Activated T-cell treated with anti-CD3 and anti-CD28 coated beads for 4 hours (primary cell): ENCODE results near the gene HTT.

ENCODE experiments used
- DNase-seq: peaks from one replicate; pipeline ENCODE4 v3.0.0-alpha.2; 2020

Gene HTT

DNA sequence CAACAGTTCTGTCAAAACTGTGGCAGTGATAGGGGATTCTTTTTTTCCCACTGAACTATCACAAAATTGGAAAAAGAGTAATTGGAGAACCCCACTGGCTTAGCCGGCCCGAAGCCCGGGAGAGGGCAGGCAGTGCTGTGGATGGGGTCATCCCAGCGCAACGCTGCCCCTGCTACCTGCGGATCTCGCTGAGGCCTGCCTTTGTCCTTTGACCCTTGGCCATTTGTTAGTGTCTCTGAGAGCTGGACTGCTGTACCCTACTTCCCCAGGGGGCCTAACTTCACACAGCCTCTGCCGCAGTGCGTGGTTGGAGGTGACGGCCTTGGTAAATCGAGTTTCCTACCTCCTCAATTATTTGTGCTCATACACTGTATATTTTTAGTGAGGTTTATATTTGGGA is 131.5 kb downstream of the HTT start:
- no peak for DNase-seq

DNA sequence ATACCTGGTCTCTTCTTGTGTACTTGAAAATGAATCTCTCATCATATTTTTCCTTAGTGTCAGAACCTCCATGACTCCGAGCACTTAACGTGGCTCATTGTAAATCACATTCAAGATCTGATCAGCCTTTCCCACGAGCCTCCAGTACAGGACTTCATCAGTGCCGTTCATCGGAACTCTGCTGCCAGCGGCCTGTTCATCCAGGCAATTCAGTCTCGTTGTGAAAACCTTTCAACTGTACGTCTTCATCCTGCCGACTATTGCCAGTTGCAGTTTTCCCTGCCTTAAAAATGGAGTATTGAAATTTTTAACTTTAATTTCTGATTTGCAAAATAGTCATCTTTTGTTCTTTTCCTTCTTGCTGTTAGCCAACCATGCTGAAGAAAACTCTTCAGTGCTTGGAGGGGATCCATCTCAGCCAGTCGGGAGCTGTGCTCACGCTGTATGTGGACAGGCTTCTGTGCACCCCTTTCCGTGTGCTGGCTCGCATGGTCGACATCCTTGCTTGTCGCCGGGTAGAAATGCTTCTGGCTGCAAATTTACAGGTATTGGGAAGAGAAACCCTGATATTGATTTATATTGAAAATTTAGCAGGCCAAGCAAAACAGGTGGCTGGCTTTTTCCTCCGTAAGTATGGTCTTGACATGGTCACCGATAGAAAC is 132.1 kb downstream of the HTT start:
- no peak for DNase-seq

DNA sequence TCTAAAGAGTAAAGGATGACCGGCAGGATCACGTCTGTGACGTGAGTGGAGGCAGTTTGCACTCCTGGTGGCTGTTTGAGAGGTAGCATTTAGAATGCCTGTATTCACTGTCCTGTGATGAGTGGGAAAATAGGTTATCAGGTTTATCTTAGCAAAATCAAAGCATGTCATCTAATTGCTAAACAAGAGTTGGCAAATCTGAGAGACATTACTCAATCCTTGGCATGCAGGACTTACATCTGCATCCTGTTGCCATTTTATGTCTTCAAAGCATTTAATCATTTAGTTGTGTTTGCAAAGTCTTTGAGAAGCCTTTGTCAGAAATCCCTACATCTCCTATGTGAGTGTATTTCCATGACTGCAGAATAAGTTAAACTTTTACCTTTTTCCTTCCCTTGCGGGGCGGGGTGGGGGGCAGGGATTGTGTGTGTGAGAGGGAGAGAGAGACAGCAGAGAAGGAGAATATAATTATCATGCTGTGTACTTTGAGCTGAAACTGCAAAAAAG is 133.1 kb downstream of the HTT start:
- no peak for DNase-seq

DNA sequence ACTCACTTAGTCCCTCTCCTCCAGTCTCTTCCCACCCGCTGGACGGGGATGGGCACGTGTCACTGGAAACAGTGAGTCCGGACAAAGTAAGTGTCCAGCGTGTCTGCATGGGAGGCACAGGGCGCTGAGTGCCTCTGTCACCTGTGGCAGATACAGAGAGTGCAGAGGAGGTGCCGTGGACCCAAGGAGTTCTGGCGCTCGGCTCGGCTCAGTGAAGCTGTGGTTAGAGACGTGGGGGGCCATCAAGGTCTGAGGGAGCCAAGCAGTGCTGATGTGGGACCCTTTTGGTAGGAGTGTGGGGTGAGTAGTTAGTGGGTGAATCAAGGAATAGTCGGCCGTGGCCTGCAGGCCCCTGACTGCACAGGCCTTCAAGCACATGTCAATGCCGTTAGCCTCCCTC is 134.3 kb downstream of the HTT start:
- no peak for DNase-seq

DNA sequence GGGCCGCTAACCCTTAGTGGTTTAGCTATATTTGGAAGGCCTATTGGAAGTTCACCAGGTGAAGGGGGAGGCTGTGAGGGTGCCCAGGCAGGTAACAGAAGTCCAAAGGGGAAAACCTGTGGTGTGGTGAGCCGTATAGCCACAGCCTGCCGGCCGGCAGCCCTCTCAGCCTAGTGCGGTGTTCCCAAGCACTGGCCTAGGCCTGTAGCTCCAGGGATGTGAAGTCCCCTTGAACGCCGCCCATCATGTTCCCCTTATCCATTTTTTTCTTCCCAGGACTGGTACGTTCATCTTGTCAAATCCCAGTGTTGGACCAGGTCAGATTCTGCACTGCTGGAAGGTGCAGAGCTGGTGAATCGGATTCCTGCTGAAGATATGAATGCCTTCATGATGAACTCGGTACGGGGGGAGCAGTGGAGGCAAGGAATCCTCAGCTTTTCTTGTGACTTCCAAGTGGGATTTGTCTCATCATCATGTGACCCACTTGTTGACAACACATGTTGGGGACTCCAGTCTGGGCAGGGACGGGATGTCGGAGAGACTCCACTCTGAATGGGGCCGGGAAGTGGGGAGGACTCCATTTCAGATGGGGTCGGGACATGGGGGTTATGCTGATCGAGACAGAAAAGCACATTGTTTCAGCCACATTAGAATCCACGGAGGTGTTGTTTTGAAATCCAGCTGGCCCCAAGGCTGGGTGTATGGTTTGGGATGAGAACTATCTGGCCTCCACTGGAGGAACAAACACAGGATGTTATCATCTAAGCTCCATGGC is 135.3 kb downstream of the HTT start:
- no peak for DNase-seq

DNA sequence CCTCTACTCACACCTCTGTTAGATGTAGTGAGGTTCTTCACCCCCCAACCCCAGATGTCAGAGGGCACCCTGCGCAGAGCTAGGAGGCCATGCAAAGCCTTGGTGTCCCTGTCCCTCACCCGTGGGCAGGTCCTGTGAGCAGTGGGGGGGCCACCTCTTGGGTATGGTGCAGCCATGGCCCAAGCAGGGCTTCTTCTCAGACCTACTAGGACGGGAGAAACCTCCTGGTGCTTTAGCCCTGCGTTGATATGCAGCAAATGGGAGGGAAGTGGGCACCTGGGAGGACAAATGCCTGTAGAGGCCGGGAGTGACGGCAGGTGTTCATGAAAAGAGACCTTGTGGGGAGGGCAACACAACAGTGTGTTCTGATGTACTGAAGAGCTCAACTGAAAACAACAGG is 136.0 kb downstream of the HTT start:
- no peak for DNase-seq

DNA sequence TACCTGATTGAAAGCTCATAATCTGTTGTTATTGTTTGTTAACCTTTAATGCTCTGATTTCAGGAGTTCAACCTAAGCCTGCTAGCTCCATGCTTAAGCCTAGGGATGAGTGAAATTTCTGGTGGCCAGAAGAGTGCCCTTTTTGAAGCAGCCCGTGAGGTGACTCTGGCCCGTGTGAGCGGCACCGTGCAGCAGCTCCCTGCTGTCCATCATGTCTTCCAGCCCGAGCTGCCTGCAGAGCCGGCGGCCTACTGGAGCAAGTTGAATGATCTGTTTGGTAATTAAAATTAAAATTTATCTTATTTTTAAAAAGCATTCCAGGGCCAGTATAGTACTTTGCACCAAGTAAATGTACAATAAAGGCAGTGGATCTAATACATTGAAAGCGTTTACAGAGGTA is 137.4 kb downstream of the HTT start:
- no peak for DNase-seq

DNA sequence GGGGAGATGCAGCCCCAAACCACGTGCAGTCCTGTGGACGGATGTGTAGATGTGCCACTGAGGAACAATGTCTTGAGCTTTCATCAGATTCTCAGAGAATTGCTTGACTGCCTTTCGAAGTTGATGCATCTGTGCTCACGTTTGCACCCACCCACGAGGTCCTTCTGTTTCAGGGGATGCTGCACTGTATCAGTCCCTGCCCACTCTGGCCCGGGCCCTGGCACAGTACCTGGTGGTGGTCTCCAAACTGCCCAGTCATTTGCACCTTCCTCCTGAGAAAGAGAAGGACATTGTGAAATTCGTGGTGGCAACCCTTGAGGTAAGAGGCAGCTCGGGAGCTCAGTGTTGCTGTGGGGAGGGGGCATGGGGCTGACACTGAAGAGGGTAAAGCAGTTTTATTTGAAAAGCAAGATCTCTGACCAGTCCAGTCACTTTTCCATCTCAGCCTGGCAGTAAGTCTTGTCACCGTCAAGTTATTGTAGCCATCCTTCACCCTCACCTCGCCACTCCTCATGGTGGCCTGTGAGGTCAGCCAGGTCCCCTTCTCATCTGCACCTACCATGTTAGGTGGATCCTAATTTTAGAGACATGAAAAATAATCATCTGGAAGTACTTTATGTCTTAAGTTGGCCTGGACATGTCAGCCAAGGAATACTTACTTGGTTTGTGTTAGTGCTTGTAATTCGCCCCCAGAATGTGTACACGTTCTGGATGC is 138.1 kb downstream of the HTT start:
- no peak for DNase-seq

DNA sequence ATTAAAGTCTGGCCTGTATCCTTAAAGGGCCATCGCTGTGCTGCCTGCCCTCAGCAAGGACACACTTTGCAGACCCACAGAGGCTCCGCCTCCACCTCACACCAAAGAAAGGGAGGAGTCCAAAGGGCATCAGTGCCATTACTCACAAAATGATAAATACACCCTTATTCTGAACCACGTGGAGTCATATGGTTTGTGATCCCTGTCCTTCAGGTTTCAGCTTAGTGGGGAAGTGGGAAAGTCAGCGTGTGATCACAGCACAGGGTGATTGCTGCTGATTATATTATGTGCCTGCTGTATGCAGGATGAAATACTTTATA is 138.6 kb downstream of the HTT start:
- no peak for DNase-seq

DNA sequence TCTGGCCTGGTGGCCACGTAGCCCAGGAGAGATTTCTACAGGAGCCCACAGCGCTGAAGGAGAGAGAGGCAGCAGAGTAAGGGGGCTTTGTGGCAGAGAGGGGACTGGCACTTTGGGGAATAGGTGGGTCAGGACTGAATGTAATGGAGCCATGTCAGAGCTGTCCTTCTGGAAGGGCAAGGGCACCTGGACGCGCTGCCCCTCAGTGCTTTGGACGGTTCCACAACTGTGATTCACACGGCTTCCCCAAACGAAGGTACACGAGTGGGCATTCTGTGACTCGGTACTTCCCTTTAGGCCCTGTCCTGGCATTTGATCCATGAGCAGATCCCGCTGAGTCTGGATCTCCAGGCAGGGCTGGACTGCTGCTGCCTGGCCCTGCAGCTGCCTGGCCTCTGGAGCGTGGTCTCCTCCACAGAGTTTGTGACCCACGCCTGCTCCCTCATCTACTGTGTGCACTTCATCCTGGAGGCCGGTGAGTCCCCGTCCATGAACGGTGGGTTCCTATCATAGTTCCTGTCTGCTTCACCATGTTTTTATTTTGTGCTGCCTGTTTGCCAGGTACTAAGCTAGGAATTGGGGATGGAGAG is 139.3 kb downstream of the HTT start:
- DNase-seq: no peak

DNA sequence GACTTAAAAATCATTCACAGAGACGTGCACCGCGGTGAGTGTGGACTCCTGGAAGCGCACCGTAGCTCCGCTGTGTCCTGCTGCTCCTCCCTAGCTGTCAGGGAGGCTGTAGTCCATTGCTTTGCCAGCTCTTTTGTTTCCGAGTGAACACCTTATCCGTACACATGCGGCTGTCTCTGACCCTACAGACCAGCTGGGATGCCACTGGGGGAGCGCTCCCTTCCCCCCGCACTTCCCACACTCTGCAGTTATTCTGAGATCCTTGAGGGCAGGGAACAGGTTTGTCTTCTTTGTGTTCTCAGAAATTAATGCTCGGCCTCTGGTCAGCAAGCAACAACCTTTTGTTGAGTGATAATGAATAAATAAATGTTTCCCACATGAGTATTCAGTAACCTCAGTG is 140.8 kb downstream of the HTT start:
- no peak for DNase-seq

DNA sequence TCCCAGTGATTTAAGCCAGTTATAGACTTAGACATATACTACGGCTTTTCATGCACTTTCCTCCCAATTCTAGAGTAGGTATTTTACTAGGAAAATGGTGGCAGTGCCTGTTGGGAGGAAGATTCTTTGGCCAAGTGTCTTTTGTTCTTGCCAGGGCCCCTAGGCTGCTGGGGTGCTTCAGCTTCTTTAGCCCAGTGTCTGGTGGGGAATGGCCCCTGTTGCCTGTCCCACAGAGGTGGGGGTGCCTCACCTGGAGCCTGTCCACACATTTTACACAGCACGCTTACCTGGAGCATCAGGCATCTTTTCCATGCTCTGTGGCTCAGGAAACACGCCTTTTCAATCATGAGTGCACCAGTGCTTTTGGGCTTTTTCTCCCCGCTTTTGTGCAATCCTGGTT is 141.3 kb downstream of the HTT start:
- no peak for DNase-seq

DNA sequence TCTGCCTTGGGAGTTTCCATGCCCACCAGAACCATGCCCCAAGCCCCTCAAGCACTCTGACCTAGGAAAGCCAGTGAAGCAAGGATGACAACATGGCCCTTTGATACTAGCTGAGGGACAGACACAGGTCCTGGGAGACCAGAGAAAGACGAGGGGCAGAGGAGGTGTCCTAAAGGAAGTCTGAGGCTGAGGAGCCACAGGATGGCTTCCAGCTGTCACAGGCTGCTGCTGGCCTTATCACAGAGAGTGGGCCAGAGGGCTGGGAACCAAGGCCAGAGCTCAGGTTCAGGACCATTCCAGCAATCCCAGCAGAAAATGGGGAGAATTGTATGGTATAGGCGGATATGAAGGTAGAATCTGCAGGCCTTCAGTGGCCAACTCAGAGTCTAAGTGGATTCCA is 142.8 kb downstream of the HTT start:
- DNase-seq: no peak

DNA sequence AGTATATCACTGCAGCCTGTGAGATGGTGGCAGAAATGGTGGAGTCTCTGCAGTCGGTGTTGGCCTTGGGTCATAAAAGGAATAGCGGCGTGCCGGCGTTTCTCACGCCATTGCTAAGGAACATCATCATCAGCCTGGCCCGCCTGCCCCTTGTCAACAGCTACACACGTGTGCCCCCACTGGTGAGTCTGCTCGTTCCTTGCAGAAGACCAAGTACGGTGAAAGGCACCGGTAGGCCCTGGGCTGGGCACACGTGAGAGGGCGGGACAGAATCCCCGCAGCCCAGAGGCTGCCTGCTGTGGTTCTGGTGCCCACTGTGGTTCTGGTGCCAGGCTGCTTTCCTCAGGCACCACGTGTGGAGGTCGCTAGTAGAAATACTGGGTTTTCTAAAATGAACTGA is 143.3 kb downstream of the HTT start:
- DNase-seq: no peak

DNA sequence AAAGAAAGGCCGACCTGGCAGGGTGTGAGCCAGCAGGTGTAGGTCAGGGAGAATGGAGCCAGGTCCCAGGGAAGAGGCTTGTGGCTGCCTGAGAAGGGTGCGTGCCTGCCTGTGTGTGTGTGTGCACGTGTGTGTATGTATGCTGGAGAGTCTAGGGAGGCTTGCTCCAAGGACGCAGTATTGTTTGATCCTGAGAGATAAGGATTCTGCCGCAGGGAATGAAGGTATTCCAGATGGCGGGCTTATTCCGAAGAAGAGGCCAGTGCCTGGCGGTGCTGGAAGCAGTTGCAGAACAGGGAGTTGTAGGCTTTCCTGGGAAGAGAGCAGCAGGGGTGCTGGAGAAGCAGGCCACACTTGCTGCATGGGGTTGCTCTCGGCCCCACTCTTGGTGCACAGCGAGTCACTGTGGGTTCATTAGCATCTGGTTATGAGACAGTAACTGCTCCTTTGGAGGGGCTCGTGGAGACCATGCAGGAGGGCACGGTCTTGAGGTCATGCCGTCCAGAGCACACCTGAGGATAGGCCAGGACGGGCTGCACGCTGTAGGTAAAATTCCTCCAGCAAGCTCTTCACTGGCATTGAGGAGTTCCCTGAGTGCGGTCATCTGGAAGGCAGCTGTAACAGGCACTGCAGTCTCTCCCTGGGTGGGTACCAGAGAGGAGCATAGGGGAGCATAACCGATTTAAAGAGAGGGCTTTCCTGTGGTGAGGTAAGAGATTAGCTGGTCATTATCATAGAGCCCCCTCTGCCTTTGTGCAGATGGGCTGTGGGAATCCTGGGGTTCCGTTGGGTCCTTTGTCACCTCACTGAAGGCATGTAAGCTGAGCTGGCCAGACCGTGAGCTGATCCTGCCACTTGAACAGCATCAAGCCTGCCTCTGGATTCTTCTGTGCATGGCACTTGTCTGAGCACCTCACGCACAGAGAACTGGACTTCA is 144.6 kb downstream of the HTT start:
- no peak for DNase-seq

DNA sequence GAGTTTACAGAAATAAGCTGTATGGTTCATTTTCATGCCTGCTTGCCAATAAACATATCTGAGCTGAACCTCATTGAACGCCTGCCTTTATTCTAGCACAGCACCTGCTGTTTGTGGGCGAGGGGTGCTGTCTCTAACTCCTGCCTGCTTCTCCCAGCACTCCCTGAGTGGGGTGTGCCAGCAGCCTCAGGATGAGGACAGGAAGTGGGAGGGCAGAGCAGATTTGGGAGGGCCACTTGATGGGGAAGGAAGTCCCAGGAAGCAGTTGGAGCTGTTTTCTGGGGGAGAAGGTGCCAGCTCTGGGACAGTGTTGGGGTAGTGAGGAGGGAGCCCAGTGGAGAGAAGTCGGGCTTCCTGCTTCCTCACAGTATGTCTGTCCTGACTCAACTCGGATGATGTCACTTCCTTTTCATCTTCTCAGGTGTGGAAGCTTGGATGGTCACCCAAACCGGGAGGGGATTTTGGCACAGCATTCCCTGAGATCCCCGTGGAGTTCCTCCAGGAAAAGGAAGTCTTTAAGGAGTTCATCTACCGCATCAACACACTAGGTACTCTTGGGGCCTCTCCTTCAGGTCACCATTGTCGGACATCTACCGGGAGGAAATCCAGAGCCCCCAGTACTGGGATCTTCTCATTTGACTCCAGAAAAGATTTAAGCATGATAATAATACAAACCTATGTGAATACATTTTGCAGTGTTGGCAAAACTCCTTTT is 145.4 kb downstream of the HTT start:
- no peak for DNase-seq

DNA sequence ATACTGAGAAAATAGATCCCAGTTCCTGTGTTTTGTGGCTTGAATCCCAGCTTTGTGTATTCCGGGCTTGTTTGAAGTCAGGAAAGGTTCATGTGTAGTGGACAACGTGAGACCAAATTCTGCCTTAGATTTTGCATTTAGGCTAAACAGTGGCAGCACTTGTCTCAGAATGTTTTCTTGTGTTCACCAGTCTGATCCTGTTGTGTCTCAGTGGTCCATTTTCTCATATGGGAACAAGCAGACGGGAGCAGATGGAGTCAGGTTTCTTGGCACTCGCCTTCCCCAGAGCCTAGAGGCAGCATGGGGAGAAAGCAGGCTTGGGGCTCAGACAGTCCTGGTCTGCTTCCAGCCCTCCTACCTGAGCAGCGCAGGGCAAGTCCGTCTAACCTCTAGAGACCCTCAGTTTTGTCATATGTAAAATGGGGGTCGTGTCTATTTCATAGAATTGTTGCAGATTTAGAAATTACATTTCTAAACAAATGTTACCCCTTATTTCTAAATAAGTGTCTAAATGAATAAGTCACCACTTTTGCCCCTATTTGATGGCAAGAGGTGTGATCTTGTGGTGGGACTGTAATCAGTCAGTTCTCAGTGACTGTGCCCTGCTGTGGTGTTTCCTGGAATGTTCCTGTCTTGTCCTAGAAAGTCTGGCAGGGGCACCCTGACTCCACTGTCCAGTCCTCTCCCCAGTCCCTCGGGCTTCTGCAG is 146.1 kb downstream of the HTT start:
- DNase-seq: no peak

DNA sequence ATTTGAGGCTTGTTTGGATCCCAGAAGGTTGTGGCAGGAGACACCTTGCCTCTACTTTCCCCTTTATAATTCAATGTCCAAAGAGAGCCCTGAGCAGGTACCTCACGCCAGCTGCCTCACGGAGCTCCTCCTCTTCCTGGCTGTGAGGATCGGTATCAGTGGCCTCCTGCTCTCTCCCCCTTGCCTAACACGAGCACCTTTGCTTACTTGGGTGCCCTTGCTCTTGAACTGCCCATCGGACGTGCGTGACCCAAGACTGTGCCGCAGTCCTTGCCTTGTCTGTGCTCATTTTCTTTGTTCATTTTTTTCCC is 146.7 kb downstream of the HTT start:
- DNase-seq: no peak

DNA sequence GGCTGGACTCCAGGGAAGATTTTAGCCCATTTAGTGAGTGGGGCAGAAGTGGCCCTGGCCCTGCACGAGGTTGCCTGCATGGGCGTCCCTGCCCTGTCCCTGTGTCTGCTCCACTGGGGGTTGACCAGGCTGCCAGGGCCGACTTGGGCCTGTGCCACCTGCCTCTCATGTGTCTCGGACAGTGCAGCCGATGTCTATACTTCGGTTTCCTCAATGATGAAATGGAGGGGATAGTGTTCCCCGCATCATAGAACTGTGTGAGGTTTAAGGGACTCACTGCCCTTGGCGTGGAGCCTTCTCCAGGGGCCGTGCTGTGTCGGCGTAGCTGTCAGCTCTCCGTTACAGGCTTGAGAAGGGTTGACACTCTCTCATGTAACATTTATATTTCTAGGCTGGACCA is 147.5 kb downstream of the HTT start:
- DNase-seq: no peak

DNA sequence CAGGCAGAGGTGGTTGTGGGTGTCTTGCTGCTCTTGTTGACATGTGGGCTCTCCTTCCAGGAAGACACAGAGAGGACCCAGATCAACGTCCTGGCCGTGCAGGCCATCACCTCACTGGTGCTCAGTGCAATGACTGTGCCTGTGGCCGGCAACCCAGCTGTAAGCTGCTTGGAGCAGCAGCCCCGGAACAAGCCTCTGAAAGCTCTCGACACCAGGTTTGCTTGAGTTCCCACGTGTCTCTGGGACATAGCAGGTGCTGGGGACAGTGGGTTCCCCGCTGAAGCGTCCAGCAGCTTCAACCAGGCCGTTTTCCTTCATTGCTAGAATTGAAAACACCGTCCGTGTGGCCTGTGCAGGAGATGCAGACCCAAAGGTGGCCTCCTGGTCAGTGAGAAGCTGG is 148.9 kb downstream of the HTT start:
- DNase-seq: no peak

DNA sequence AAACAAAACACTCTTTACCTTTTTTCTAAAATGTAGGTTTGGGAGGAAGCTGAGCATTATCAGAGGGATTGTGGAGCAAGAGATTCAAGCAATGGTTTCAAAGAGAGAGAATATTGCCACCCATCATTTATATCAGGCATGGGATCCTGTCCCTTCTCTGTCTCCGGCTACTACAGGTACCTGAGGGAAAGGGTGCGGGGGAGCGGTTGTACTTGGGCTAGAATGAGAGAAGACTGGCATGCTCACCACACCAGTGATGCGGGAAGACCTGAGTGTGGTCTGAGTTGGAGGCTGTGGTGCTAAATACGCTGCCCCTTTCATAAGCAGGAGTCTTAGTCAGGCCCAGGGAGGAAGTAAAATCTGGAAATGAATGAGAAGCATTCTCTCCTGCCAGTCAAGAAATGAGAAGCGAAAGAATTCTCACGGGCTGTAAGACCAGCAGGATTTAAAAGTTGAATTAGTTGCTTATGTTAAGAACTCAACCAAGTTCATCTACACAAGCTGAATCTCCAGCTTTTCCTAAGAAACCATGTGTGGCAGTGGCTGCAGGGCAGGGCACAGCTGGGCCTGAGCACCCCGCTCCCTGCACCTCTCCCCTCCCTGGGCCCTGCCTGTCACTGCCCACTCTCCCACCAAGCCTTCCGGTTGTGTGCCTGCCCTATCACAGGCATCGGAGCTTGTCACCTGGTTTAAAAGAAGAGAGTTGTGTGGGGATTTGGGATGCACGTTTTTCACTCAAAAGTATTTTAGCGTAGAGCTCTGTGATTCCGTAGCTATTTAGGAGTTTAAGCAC is 149.7 kb downstream of the HTT start:
- DNase-seq: no peak
